HepG2 (cell line): ENCODE measurements around the gene GLIS1. TPM values are rescaled to one million over a fixed set of nuclear protein-coding genes. Genes with fewer than 3 reads are reported as not detected.

Source experiments
- ATAC-seq: fragments of 200-7000 bp; cut with Tn5 transposase; 3 replicates; pipeline ENCODE4 v1.9.1; 2020; ENCODE audit warnings: mild to moderate bottlenecking, moderate library complexity
- BruUV-seq: library from RNA; stranded (reverse); fragments of 400-500 nt; replicated peaks from 2 replicates; lab custom pipeline; 2021; lab: Mats Ljungman, UMichigan
- CTCF ChIA-PET: fragments of 300-600 bp; formaldehyde crosslinking; extraction: SDS; loops from one replicate; lab custom pipeline; 2021; ENCODE audit warnings: low total read pairs, inconsistent platforms, low intra/inter-chr PET ratio; lab: Yijun Ruan, JAX
- POLR2A ChIA-PET: fragments of 350-600 bp; sonication (Branson Sonifier 250); formaldehyde crosslinking; loops from one replicate; lab custom pipeline; 2020; ENCODE audit warnings: antibody characterized with exemption, inconsistent platforms; lab: Yijun Ruan, JAX
- DNase-seq: peaks from one replicate; pipeline ENCODE4 v3.0.0-alpha.2; 2015; ENCODE audit warnings: low spot score
- FAIRE-seq: peaks from 3 replicates; lab custom pipeline; 2011; peaks lifted over from hg19 to GRCh38; lab: Jason Lieb, UNC
- H2AFZ ChIP-seq: one replicate; pipeline ENCODE4 v1.6.1; 2011; ENCODE audit warnings: low read length, inconsistent platforms
- H3K27ac ChIP-seq: fragments of 300-600 bp; 3 replicates; pipeline ENCODE4 v1.8.0; 2011; ENCODE audit warnings: mixed run types, mild to moderate bottlenecking, mixed read lengths, low read length, inconsistent platforms; ENCODE audit not compliant: insufficient read depth; ENCODE audit errors: extremely low read length
- H3K27me3 ChIP-seq, 2 experiments: fragments of 200-600 bp in 1 of 2; 2 replicates in 1 of 2; 3 replicates in 1 of 2; pipeline versions ENCODE4 v1.6.0 to v1.8.0; 2011; ENCODE audit warnings: low read length in 2 of 2, mild to moderate bottlenecking in 2 of 2, moderate library complexity in 2 of 2, inconsistent platforms in 1 of 2; ENCODE audit not compliant: insufficient read depth in 2 of 2, control insufficient read depth in 1 of 2
- H3K36me3 ChIP-seq, 2 experiments: fragments of 200-600 bp in 1 of 2; replicated peaks in 1 of 2; 2 replicates in 1 of 2; 3 replicates in 1 of 2; pipeline versions ENCODE4 v1.5.1 to v1.8.0; 2011; ENCODE audit warnings: low read length in 2 of 2, inconsistent platforms in 1 of 2; ENCODE audit not compliant: insufficient read depth in 2 of 2, control insufficient read depth in 1 of 2
- H3K4me1 ChIP-seq: 2 replicates; pipeline ENCODE4 v1.5.1; 2012; ENCODE audit warnings: low read length, inconsistent platforms; ENCODE audit not compliant: insufficient read depth
- H3K4me2 ChIP-seq: 2 replicates; pipeline ENCODE4 v1.6.0; 2011; ENCODE audit warnings: low read depth, low read length, inconsistent platforms
- H3K4me3 ChIP-seq, 3 experiments: fragments of 200-600 bp in 1 of 3; sonication (generic), shearing (Covaris generic) in 1 of 3; replicated peaks in 1 of 3; 2 replicates each; pipeline ENCODE4 v1.5.1; 2011 to 2016; ENCODE audit warnings: low read length in 3 of 3, inconsistent platforms in 2 of 3, low read depth in 2 of 3, mild to moderate bottlenecking in 2 of 3, control low read depth in 1 of 3, mixed read lengths in 1 of 3; ENCODE audit not compliant: insufficient read depth in 1 of 3
- H3K79me2 ChIP-seq: one replicate; pipeline ENCODE4 v1.6.1; 2011; ENCODE audit warnings: low read length, inconsistent platforms; ENCODE audit not compliant: insufficient read depth
- H3K9ac ChIP-seq: 2 replicates; pipeline ENCODE4 v1.6.0; 2011; ENCODE audit warnings: mild to moderate bottlenecking, low read depth, low read length, inconsistent platforms; ENCODE audit not compliant: insufficient read depth
- H3K9me3 ChIP-seq: 2 replicates; pipeline ENCODE4 v1.5.1; 2012; ENCODE audit warnings: mild to moderate bottlenecking, low read length
- H4K20me1 ChIP-seq: 2 replicates; pipeline ENCODE4 v1.6.0; 2011; ENCODE audit warnings: inconsistent platforms, mild to moderate bottlenecking, low read length, moderate library complexity; ENCODE audit not compliant: insufficient read depth
- ATF7 ChIP-seq, 2 experiments: fragments of 450-650 bp in 1 of 2; sonication (generic) in 1 of 2; formaldehyde crosslinking in 1 of 2; IDR thresholded peaks; 2 replicates each; pipeline versions ENCODE4 v1.4.0 to v1.6.1; 2016 to 2020; ENCODE audit warnings: antibody characterized with exemption in 1 of 2, mild to moderate bottlenecking in 1 of 2, missing genetic modification reagents in 1 of 2
- FOXK2 ChIP-seq: fragments of 450-650 bp; IDR thresholded peaks from 2 replicates; pipeline ENCODE4 v1.6.1; 2016
- RELA ChIP-seq: sonication (generic); formaldehyde crosslinking; IDR thresholded peaks from 2 replicates; pipeline ENCODE4 v1.4.0; 2020; ENCODE audit warnings: missing genetic modification reagents
- RNF219 ChIP-seq: sonication (generic); formaldehyde crosslinking; IDR thresholded peaks from 2 replicates; pipeline ENCODE4 v1.5.0; 2020; ENCODE audit warnings: mild to moderate bottlenecking, missing genetic modification reagents
- WIZ ChIP-seq: sonication (generic); formaldehyde crosslinking; IDR thresholded peaks from 2 replicates; pipeline ENCODE4 v1.5.1; 2020; ENCODE audit warnings: mild to moderate bottlenecking, missing genetic modification reagents
- ZNF883 ChIP-seq: sonication (generic); formaldehyde crosslinking; IDR thresholded peaks from 2 replicates; pipeline ENCODE4 v1.5.1; 2020; ENCODE audit warnings: mild to moderate bottlenecking, missing genetic modification reagents; ENCODE audit errors: not compliant biosample characterization
- WGBS: methylation state at CpG from one replicate; pipeline ENCODE4 v1.1.6; 2017; ENCODE audit warnings: low lambda C conversion rate; 5-methylcytosine and 5-hydroxymethylcytosine counted together
- in situ Hi-C: cut with HindIII; loops from 2 replicates; pipeline ENCODE4 v1.10.0; 2017; ENCODE audit warnings: low pct_unique_long_range_greater_than_20kb; ENCODE audit not compliant: extremely low pct_ligation_motif_present
- intact Hi-C: fragments of 100-400 bp; cut with micrococcal nuclease; formaldehyde crosslinking; loops from one replicate; pipeline ENCODE4 v1.10.0; 2022; ENCODE audit not compliant: unreplicated experiment
- polyA plus RNA-seq, 8 experiments: library from polyadenylated mRNA; depleted of rRNA in 3 of 8; stranded (reverse) in 7 of 8; unstranded in 1 of 8; fragments of >200 nt; fragmentation: Illumina TruSeq in 4 of 8; extraction: Trizol in 4 of 8; gene quantifications; 2 replicates each; pipeline versions ENCODE4 v1.2.1 to v1.2.3, GENCODE V29; 2011 to 2016; ENCODE audit warnings: low read depth in 4 of 8, missing spikeins in 1 of 8, mixed read lengths in 1 of 8; ENCODE audit not compliant: insufficient read depth in 1 of 8
- total RNA-seq, 5 experiments: library from RNA; depleted of rRNA; stranded (reverse); fragments of >200 nt; fragmentation: Illumina TruSeq; extraction: Trizol; gene quantifications; 2 replicates each; pipeline ENCODE4 v1.2.3, GENCODE V29; 2016; ENCODE audit warnings: low read depth in 1 of 5

GLIS1 gene
- total and polyA plus RNA-seq, 2 of the 13 experiments (the other 11 are each of a cell fraction or from before 2014, with no cell fraction given), result 0.03 TPM; not detected in 1

- Histone ChIP-seq H4K20me1 (no peaks in the 10 kb centered on the region), H2AFZ (no peak overlapping the region), H3K27ac (no peak overlapping the region), H3K36me3 (no peaks in the 10 kb centered on the region), H3K4me2 (no peak overlapping the region), H3K79me2 (no peaks in the 10 kb centered on the region), H3K4me1 (no peaks in the 10 kb centered on the region), H3K27me3 (peaks cover 0 to 43% of the 10 kb centered on the region in 2 experiments; a peak in 3 of 5 replicates), H3K4me3 (no peak overlapping the region), H3K9ac (no peak overlapping the region), H3K9me3 (no peaks in the 10 kb centered on the region)
- DNase-seq, result no peak
- POLR2A ChIA-PET, result no interaction called here
- intact Hi-C loops (no loop called here), in situ Hi-C loops (no loop called here)
- TF ChIP-seq ATF7 (IDR thresholded peaks at IDR 0.05) (no peak), ATF7 (CRISPR knock-in tag; IDR thresholded peaks at IDR 0.05) (no peak), RNF219 (CRISPR knock-in tag) (no peak), FOXK2 (no peak), ZNF883 (CRISPR knock-in tag) (no peak), RELA (CRISPR knock-in tag) (no peak), WIZ (CRISPR knock-in tag) (no peak)
- FAIRE-seq, result no peak
- BruUV-seq, result no TSS peak
- no peak for ATAC-seq
- CTCF ChIA-PET, result no interaction called here
- WGBS, result 1% methylated on average over 6 of the region's 6 CpGs
These were observed 98.3 kb downstream of the GLIS1 start for GRCh38 chr1:53640701-53641075.
